Measurements from ENCODE around the gene RPAIN. TPM values are rescaled to one million over a fixed set of nuclear protein-coding genes. Genes with fewer than 3 reads are reported as not detected.

Gene RPAIN
- total and polyA plus RNA-seq, 2 experiments from 2014 or later = 69.7 to 115 TPM

DNA sequence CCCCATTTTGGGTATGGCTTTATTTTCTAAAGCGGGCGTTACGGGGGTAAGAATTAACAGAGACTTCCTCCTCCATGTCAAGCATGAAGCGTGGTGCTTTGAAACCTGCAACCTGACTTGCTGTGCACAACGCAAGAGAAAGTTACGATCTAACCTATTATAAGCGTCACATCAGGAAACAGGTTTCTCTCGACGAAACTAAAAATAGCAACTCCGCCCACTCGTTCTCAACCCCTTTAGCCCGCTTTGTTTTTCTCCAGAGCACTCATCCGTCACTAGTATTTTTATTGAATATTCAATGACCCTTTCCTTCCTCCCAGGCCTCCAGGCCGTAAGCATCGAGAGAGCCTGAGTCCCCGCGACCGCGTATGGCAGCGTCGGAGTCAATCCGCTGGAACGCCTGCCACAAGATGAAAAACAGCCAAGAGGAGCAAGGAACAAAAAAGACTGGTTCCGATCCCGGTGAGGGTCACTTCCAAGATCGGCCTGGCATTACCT is 1.1 kb upstream of the RPAIN start:
- H3K9me2 ChIP-seq (ENCODE audit: insufficient read depth) = no peaks in the 10 kb centered on the region
- peaks cover 10% of the 10 kb centered on the region for H3K27me3 Mint-ChIP-seq (ENCODE audit: insufficient read depth, low read depth, poor library complexity)
- H3F3A ChIP-seq (replicated peaks; ENCODE audit: low read depth) = no peaks in the 10 kb centered on the region
- H3K27ac Mint-ChIP-seq = peak overlapping the region; percentile 99
- DNase-seq (ENCODE audit: low spot score) = peak; percentile 58
- H3K4me3 Mint-ChIP-seq = peak overlapping the region; percentile 98
- TF ChIP-seq STAT1 (IDR thresholded peaks at IDR 0.05; ENCODE audit: unreplicated experiment) = no peak
- TF ChIP-seq ZNF331 (CRISPR knock-in tag; IDR thresholded peaks at IDR 0.05; ENCODE audit: low read depth) = no peak
- TF ChIP-seq, protein P1, sequence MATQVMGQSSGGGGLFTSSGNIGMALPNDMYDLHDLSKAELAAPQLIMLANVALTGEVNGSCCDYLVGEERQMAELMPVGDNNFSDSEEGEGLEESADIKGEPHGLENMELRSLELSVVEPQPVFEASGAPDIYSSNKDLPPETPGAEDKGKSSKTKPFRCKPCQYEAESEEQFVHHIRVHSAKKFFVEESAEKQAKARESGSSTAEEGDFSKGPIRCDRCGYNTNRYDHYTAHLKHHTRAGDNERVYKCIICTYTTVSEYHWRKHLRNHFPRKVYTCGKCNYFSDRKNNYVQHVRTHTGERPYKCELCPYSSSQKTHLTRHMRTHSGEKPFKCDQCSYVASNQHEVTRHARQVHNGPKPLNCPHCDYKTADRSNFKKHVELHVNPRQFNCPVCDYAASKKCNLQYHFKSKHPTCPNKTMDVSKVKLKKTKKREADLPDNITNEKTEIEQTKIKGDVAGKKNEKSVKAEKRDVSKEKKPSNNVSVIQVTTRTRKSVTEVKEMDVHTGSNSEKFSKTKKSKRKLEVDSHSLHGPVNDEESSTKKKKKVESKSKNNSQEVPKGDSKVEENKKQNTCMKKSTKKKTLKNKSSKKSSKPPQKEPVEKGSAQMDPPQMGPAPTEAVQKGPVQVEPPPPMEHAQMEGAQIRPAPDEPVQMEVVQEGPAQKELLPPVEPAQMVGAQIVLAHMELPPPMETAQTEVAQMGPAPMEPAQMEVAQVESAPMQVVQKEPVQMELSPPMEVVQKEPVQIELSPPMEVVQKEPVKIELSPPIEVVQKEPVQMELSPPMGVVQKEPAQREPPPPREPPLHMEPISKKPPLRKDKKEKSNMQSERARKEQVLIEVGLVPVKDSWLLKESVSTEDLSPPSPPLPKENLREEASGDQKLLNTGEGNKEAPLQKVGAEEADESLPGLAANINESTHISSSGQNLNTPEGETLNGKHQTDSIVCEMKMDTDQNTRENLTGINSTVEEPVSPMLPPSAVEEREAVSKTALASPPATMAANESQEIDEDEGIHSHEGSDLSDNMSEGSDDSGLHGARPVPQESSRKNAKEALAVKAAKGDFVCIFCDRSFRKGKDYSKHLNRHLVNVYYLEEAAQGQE (IDR thresholded peaks at IDR 0.05; ENCODE audit: unreplicated experiment) = no peak
- TF ChIP-seq, protein P2, sequence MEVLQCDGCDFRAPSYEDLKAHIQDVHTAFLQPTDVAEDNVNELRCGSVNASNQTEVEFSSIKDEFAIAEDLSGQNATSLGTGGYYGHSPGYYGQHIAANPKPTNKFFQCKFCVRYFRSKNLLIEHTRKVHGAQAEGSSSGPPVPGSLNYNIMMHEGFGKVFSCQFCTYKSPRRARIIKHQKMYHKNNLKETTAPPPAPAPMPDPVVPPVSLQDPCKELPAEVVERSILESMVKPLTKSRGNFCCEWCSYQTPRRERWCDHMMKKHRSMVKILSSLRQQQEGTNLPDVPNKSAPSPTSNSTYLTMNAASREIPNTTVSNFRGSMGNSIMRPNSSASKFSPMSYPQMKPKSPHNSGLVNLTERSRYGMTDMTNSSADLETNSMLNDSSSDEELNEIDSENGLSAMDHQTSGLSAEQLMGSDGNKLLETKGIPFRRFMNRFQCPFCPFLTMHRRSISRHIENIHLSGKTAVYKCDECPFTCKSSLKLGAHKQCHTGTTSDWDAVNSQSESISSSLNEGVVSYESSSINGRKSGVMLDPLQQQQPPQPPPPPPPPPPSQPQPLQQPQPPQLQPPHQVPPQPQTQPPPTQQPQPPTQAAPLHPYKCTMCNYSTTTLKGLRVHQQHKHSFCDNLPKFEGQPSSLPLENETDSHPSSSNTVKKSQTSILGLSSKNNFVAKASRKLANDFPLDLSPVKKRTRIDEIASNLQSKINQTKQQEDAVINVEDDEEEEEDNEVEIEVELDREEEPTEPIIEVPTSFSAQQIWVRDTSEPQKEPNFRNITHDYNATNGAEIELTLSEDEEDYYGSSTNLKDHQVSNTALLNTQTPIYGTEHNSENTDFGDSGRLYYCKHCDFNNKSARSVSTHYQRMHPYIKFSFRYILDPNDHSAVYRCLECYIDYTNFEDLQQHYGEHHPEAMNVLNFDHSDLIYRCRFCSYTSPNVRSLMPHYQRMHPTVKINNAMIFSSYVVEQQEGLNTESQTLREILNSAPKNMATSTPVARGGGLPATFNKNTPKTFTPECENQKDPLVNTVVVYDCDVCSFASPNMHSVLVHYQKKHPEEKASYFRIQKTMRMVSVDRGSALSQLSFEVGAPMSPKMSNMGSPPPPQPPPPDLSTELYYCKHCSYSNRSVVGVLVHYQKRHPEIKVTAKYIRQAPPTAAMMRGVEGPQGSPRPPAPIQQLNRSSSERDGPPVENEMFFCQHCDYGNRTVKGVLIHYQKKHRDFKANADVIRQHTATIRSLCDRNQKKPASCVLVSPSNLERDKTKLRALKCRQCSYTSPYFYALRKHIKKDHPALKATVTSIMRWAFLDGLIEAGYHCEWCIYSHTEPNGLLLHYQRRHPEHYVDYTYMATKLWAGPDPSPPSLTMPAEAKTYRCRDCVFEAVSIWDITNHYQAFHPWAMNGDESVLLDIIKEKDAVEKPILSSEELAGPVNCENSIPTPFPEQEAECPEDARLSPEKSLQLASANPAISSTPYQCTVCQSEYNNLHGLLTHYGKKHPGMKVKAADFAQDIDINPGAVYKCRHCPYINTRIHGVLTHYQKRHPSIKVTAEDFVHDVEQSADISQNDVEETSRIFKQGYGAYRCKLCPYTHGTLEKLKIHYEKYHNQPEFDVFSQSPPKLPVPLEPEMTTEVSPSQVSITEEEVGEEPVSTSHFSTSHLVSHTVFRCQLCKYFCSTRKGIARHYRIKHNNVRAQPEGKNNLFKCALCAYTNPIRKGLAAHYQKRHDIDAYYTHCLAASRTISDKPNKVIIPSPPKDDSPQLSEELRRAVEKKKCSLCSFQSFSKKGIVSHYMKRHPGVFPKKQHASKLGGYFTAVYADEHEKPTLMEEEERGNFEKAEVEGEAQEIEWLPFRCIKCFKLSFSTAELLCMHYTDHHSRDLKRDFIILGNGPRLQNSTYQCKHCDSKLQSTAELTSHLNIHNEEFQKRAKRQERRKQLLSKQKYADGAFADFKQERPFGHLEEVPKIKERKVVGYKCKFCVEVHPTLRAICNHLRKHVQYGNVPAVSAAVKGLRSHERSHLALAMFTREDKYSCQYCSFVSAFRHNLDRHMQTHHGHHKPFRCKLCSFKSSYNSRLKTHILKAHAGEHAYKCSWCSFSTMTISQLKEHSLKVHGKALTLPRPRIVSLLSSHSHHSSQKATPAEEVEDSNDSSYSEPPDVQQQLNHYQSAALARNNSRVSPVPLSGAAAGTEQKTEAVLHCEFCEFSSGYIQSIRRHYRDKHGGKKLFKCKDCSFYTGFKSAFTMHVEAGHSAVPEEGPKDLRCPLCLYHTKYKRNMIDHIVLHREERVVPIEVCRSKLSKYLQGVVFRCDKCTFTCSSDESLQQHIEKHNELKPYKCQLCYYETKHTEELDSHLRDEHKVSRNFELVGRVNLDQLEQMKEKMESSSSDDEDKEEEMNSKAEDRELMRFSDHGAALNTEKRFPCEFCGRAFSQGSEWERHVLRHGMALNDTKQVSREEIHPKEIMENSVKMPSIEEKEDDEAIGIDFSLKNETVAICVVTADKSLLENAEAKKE (CRISPR knock-in tag; IDR thresholded peaks at IDR 0.05) = no peak
- TF ChIP-seq EZH2phosphoT487 (IDR thresholded peaks at IDR 0.05; ENCODE audit: unreplicated experiment) = no peak
- TF ChIP-seq, protein P3, sequence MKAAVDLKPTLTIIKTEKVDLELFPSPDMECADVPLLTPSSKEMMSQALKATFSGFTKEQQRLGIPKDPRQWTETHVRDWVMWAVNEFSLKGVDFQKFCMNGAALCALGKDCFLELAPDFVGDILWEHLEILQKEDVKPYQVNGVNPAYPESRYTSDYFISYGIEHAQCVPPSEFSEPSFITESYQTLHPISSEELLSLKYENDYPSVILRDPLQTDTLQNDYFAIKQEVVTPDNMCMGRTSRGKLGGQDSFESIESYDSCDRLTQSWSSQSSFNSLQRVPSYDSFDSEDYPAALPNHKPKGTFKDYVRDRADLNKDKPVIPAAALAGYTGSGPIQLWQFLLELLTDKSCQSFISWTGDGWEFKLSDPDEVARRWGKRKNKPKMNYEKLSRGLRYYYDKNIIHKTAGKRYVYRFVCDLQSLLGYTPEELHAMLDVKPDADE (IDR thresholded peaks at IDR 0.05) = no peak
- no peak for TF ChIP-seq EZH2 (IDR thresholded peaks at IDR 0.05; ENCODE audit: low read depth, unreplicated experiment)
- no peak for TF ChIP-seq JUNB (IDR thresholded peaks at IDR 0.05; ENCODE audit: unreplicated experiment)
- no peak for TF ChIP-seq NANOG (IDR thresholded peaks at IDR 0.05; ENCODE audit: borderline replicate concordance)
- TF ChIP-seq, protein P4, sequence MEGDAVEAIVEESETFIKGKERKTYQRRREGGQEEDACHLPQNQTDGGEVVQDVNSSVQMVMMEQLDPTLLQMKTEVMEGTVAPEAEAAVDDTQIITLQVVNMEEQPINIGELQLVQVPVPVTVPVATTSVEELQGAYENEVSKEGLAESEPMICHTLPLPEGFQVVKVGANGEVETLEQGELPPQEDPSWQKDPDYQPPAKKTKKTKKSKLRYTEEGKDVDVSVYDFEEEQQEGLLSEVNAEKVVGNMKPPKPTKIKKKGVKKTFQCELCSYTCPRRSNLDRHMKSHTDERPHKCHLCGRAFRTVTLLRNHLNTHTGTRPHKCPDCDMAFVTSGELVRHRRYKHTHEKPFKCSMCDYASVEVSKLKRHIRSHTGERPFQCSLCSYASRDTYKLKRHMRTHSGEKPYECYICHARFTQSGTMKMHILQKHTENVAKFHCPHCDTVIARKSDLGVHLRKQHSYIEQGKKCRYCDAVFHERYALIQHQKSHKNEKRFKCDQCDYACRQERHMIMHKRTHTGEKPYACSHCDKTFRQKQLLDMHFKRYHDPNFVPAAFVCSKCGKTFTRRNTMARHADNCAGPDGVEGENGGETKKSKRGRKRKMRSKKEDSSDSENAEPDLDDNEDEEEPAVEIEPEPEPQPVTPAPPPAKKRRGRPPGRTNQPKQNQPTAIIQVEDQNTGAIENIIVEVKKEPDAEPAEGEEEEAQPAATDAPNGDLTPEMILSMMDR (conservative IDR thresholded peaks at IDR 0.05; ENCODE audit: low read depth in 2 of 2) = no peak
- TF ChIP-seq POLR2AphosphoS5 (IDR thresholded peaks at IDR 0.05; ENCODE audit: low read depth) = no peak
- TF ChIP-seq CREB1 (CRISPR knock-in tag; IDR thresholded peaks at IDR 0.05; ENCODE audit: low read depth) = no peak
- no peak for TF ChIP-seq ZNF114 (CRISPR knock-in tag; IDR thresholded peaks at IDR 0.05)
- H2AFZ ChIP-seq = peak overlapping the region; percentile 34; the same call in 1 of the 2 replicates
- peak overlapping the region; percentile 89 for H3K27ac ChIP-seq (ENCODE audit: low read depth)
- H4K20me1 ChIP-seq (replicated peaks; ENCODE audit: insufficient read depth) = peaks cover 24% of the 10 kb centered on the region
- peaks cover 51% of the 10 kb centered on the region for H3K36me3 ChIP-seq (ENCODE audit: insufficient read depth)
- peaks cover 87% of the 10 kb centered on the region for H3K79me2 ChIP-seq (replicated peaks; ENCODE audit: insufficient read depth)
- H3K27me3 ChIP-seq (ENCODE audit: insufficient read depth) = no peaks in the 10 kb centered on the region
- no peaks in the 10 kb centered on the region for H3K9me3 Mint-ChIP-seq
- H3K4me2 ChIP-seq = peak overlapping the region; percentile 81
- peak; percentile 8 for ATAC-seq
- peak overlapping the region; percentile 94 for H3K4me3 ChIP-seq
- peaks cover 8% of the 10 kb centered on the region for H3K4me1 ChIP-seq (ENCODE audit: insufficient read depth)
- peaks cover 64% of the 10 kb centered on the region for H3K36me3 Mint-ChIP-seq (ENCODE audit: low read depth)
- H3K4me1 Mint-ChIP-seq = peaks cover 6% of the 10 kb centered on the region
